SK-N-SH (cell line): ENCODE results near the gene GMCL1. TPM values are rescaled to one million over a fixed set of nuclear protein-coding genes. Genes with fewer than 3 reads are reported as not detected.

Source experiments
- CTCF ChIA-PET: fragments of 300-600, 350-600 bp; formaldehyde crosslinking; extraction: SDS; loops from one replicate; lab custom pipeline; 2021; lab: Yijun Ruan, JAX
- POLR2A ChIA-PET: fragments of 350-600 bp; sonication (Branson Sonifier 250); formaldehyde crosslinking; extraction: SDS; loops from one replicate; lab custom pipeline; 2020; ENCODE audit warnings: antibody characterized with exemption, inconsistent platforms; lab: Yijun Ruan, JAX
- DNase-seq: peaks from one replicate; pipeline ENCODE4 v3.0.0; 2012
- H2AFZ ChIP-seq: fragments of 200-600 bp; sonication (generic); 2 replicates; pipeline ENCODE4 v1.8.1; 2016; ENCODE audit warnings: antibody characterized with exemption, mild to moderate bottlenecking, low read depth
- H3F3A ChIP-seq: fragments of 200-600 bp; sonication (generic); replicated peaks from 2 replicates; pipeline ENCODE3; 2016; ENCODE audit warnings: antibody characterized with exemption, mild to moderate bottlenecking; ENCODE audit not compliant: insufficient read depth
- H3K27ac ChIP-seq, 2 experiments: fragments of 200-500 bp in 1 of 2; fragments of 200-600 bp in 1 of 2; sonication (Bioruptor generic) in 1 of 2; sonication (generic), shearing (Covaris generic) in 1 of 2; 2 replicates each; pipeline versions ENCODE4 v1.5.1 to v1.6.1; 2014 to 2016; ENCODE audit warnings: low read depth in 2 of 2, inconsistent platforms in 1 of 2, low read length in 1 of 2, mild to moderate bottlenecking in 1 of 2, mixed read lengths in 1 of 2
- H3K27me3 ChIP-seq: fragments of 200-600 bp; sonication (generic), shearing (Covaris generic); 2 replicates; pipeline ENCODE4 v1.6.1; 2016; ENCODE audit warnings: mixed run types; ENCODE audit not compliant: insufficient read depth
- H3K36me3 ChIP-seq, 2 experiments: fragments of 200-500 bp in 1 of 2; fragments of 200-600 bp in 1 of 2; sonication (Bioruptor generic) in 1 of 2; sonication (generic) in 1 of 2; replicated peaks in 1 of 2; 2 replicates each; pipeline versions ENCODE3 to v1.5.1; 2014 to 2016; ENCODE audit warnings: low read length in 1 of 2, mild to moderate bottlenecking in 1 of 2; ENCODE audit not compliant: insufficient read depth in 2 of 2, control insufficient read depth in 1 of 2
- H3K4me1 ChIP-seq, 2 experiments: fragments of 200-500 bp in 1 of 2; fragments of 200-600 bp in 1 of 2; sonication (Bioruptor generic) in 1 of 2; sonication (generic), shearing (Covaris generic) in 1 of 2; 2 replicates each; pipeline versions ENCODE4 v1.5.1 to v1.6.1; 2014 to 2016; ENCODE audit warnings: low read depth in 1 of 2, low read length in 1 of 2, mixed run types in 1 of 2; ENCODE audit not compliant: insufficient read depth in 2 of 2, control insufficient read depth in 1 of 2
- H3K4me2 ChIP-seq: fragments of 200-600 bp; sonication (generic), shearing (Covaris generic); 2 replicates; pipeline ENCODE4 v1.6.1; 2017; ENCODE audit warnings: mixed run types
- H3K4me3 ChIP-seq, 2 experiments: fragments of 200-500 bp in 1 of 2; fragments of 200-600 bp in 1 of 2; sonication (Bioruptor generic) in 1 of 2; sonication (generic), shearing (Covaris generic) in 1 of 2; 2 replicates each; pipeline versions ENCODE4 v1.5.1 to v1.8.1; 2014 to 2016; ENCODE audit warnings: low read depth in 2 of 2, inconsistent platforms in 1 of 2, low read length in 1 of 2, mild to moderate bottlenecking in 1 of 2, mixed read lengths in 1 of 2, moderate library complexity in 1 of 2
- H3K79me2 ChIP-seq: fragments of 200-600 bp; sonication (generic); 2 replicates; pipeline ENCODE4 v1.8.1; 2017; ENCODE audit warnings: mild to moderate bottlenecking; ENCODE audit not compliant: insufficient read depth
- H3K9ac ChIP-seq: fragments of 200-600 bp; sonication (generic); 2 replicates; pipeline ENCODE4 v1.6.1; 2017; ENCODE audit warnings: mixed run types
- H3K9me2 ChIP-seq: fragments of 200-600 bp; sonication (generic); 2 replicates; pipeline ENCODE4 v1.6.1; 2017; ENCODE audit warnings: mixed run types
- H3K9me3 ChIP-seq: fragments of 200-600 bp; sonication (generic); 2 replicates; pipeline ENCODE4 v1.6.1; 2017; ENCODE audit warnings: mixed run types, mild to moderate bottlenecking, moderate library complexity
- H4K20me1 ChIP-seq: fragments of 200-600 bp; sonication (generic); 2 replicates; pipeline ENCODE4 v1.6.1; 2017; ENCODE audit warnings: mild to moderate bottlenecking, mixed run types; ENCODE audit not compliant: insufficient read depth
- CTCF ChIP-seq: fragments of 200-600 bp; sonication (generic); IDR thresholded peaks from 2 replicates; pipeline ENCODE4 v1.6.1; 2017; ENCODE audit warnings: antibody characterized with exemption, mild to moderate bottlenecking, moderate library complexity
- ELF1 ChIP-seq: IDR thresholded peaks from 2 replicates; pipeline ENCODE4 v1.4.0; 2012
- GABPA ChIP-seq: IDR thresholded peaks from 2 replicates; pipeline ENCODE4 v1.4.0; 2012; ENCODE audit warnings: low read depth, mild to moderate bottlenecking
- IRF3 ChIP-seq: fragments of 150-350 bp; IDR thresholded peaks from 2 replicates; pipeline ENCODE4 v1.6.1; 2016; ENCODE audit warnings: mild to moderate bottlenecking, low read depth, low read length
- PBX3 ChIP-seq: IDR thresholded peaks from 2 replicates; pipeline ENCODE4; 2012
- POLR2AphosphoS5 ChIP-seq: IDR thresholded peaks from 2 replicates; pipeline ENCODE4 v1.6.1; 2012; ENCODE audit warnings: low read depth, low read length
- RXRA ChIP-seq: IDR thresholded peaks from 2 replicates; pipeline ENCODE4 v1.4.0; 2012; ENCODE audit warnings: low read depth, mild to moderate bottlenecking, borderline replicate concordance
- SIN3A ChIP-seq: IDR thresholded peaks from 2 replicates; pipeline ENCODE4 v1.6.1; 2012; ENCODE audit warnings: low read depth, mild to moderate bottlenecking, low read length, moderate library complexity, borderline replicate concordance
- TEAD4 ChIP-seq: IDR thresholded peaks from 2 replicates; pipeline ENCODE4 v1.4.0; 2012; ENCODE audit warnings: mild to moderate bottlenecking, borderline replicate concordance; ENCODE audit not compliant: insufficient read depth
- USF1 ChIP-seq: IDR thresholded peaks from 2 replicates; pipeline ENCODE4 v1.4.0; 2012; ENCODE audit warnings: low read depth, borderline replicate concordance
- WGBS: methylation state at CpG from one replicate; pipeline ENCODE4 v1.1.6; 2017; ENCODE audit warnings: low lambda C conversion rate; 5-methylcytosine and 5-hydroxymethylcytosine counted together
- polyA plus RNA-seq, 3 experiments: library from polyadenylated mRNA; depleted of rRNA; stranded (reverse); fragments of >200 nt; gene quantifications; 2 replicates each; pipeline ENCODE4 v1.2.3, GENCODE V29; 2012

Gene GMCL1
- polyA plus RNA-seq, 1 of the 3 experiments (the other 2 are of a cell fraction), result 6.2 TPM

- no peak for TF ChIP-seq IRF3
Measured at GRCh38 chr2:69797836-69798289, 31.6 kb upstream of the GMCL1 start (continued).

- no peaks in the 10 kb centered on the region for H3K9me2 ChIP-seq
- H3K9me3 ChIP-seq, result no peaks in the 10 kb centered on the region
- peaks cover 0 to 3% of the 10 kb centered on the region in 2 experiments for H3K36me3 ChIP-seq
- H3F3A ChIP-seq, result peaks cover 4% of the 10 kb centered on the region
- peak overlapping the region; percentile 49; the same call in 1 of the 2 replicates for H2AFZ ChIP-seq
- WGBS, result 61% methylated on average over 6 of the region's 7 CpGs
- H3K4me3 ChIP-seq, result peak overlapping the region in 1 of 2 experiments; percentile 30; a peak in 2 of 4 replicates
- peak overlapping the region; percentile 69 for H3K4me2 ChIP-seq
- peak overlapping the region; percentile 65 to 66 for H3K27ac ChIP-seq
- H3K4me1 ChIP-seq, result peaks cover 14 to 17% of the 10 kb centered on the region in 2 experiments; a peak in 3 of 4 replicates
- no peak for DNase-seq
- H3K27me3 ChIP-seq, result no peaks in the 10 kb centered on the region
- H4K20me1 ChIP-seq, result no peaks in the 10 kb centered on the region
- peak overlapping the region; percentile 54 for H3K9ac ChIP-seq
- CTCF ChIA-PET, result interaction anchor here (1.4 to 5.5 kb wide), 3 partner anchors 17 to 78 kb away, joined by 3 to 37 read pairs (median 27); no protein-coding TSS in a partner anchor
- no peaks in the 10 kb centered on the region for H3K79me2 ChIP-seq
- POLR2A ChIA-PET, result no interaction called here
- no peak for TF ChIP-seq ELF1
- peak; percentile 4; the same call in 1 of the 2 replicates for TF ChIP-seq PBX3
- TF ChIP-seq CTCF, result no peak
- TF ChIP-seq POLR2AphosphoS5, result peak; percentile 23; the same call in 1 of the 2 replicates
- TF ChIP-seq SIN3A, result no peak
- TF ChIP-seq GABPA, result no peak
- 0 out of 2 replicates have a peak, but pooled peaks have one; percentile 8 for TF ChIP-seq USF1
- TF ChIP-seq RXRA, result no peak
- 0 out of 2 replicates have a peak, but pooled peaks have one; percentile 15 for TF ChIP-seq TEAD4
- TF ChIP-seq, all 33 proteins: peak for 4
Measured at GRCh38 chr2:69798290-69798908, 31.1 kb upstream of the GMCL1 start.
